ENCODE measurements around the gene FNBP1L. TPM values are rescaled to one million over a fixed set of nuclear protein-coding genes. Genes with fewer than 3 reads are reported as not detected.

The FNBP1L gene
- total RNA-seq, 1 experiment from 2014 or later, result 119 TPM

DNA sequence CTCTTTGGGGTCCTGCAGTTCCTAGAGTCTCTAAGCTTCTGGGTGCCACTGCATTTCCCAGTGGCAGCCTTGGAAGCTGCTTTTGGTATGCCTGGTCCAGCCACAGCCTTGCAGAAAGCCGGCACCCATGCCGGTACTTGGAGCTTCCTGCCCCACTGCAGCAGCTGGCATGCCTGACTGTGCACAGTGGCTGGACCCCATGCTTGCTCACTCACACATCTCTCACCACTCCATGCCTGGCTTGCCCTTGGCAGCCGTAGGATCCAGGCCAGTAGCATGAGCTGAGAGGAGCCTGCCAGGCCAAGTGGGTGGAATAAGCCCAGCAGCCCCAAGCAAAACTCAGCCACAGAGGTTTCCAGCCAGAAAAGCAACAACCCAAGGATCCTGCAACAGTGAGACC is 20.3 kb upstream of the FNBP1L start:
- no peaks in the 10 kb centered on the region for H3K79me2 ChIP-seq (ENCODE audit: insufficient read depth, low read length)
- TF ChIP-seq, protein P1, sequence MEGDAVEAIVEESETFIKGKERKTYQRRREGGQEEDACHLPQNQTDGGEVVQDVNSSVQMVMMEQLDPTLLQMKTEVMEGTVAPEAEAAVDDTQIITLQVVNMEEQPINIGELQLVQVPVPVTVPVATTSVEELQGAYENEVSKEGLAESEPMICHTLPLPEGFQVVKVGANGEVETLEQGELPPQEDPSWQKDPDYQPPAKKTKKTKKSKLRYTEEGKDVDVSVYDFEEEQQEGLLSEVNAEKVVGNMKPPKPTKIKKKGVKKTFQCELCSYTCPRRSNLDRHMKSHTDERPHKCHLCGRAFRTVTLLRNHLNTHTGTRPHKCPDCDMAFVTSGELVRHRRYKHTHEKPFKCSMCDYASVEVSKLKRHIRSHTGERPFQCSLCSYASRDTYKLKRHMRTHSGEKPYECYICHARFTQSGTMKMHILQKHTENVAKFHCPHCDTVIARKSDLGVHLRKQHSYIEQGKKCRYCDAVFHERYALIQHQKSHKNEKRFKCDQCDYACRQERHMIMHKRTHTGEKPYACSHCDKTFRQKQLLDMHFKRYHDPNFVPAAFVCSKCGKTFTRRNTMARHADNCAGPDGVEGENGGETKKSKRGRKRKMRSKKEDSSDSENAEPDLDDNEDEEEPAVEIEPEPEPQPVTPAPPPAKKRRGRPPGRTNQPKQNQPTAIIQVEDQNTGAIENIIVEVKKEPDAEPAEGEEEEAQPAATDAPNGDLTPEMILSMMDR (conservative IDR thresholded peaks at IDR 0.05), result no peak
- H3K9me3 ChIP-seq (ENCODE audit: control insufficient read depth, low read depth, low read length), result no peaks in the 10 kb centered on the region
- no peak overlapping the region for H3K27ac ChIP-seq (ENCODE audit: insufficient read length, low read depth, low read length)
- Mint-ChIP-seq H3K27ac (no peak overlapping the region), H3K36me3 (ENCODE audit: insufficient read depth in 1 of 3, low read depth in 3 of 3) (peaks cover 4 to 28% (median 6%) of the 10 kb centered on the region in 3 experiments; a peak in 5 of 7 replicates), H3K4me1 (peaks cover 0 to 3% of the 10 kb centered on the region in 2 experiments; a peak in 2 of 4 replicates), H3K9me3 (peaks cover 14 to 16% of the 10 kb centered on the region in 2 experiments; a peak in 4 of 5 replicates), H3K27me3 (ENCODE audit: low read depth) (no peaks in the 10 kb centered on the region), H3K4me3 (no peak overlapping the region)
- H3K56ac ChIP-seq (ENCODE audit: insufficient read length, low read depth, low read length), result no peak overlapping the region
- H4K5ac ChIP-seq (ENCODE audit: insufficient read length, low read depth, low read length), result no peak overlapping the region
- no peaks in the 10 kb centered on the region for H3K4me1 ChIP-seq (ENCODE audit: insufficient read depth, low read length)
- no peak overlapping the region for H3K9ac ChIP-seq (ENCODE audit: extremely low read depth, insufficient read length, low read length)
- WGBS (ENCODE audit: extremely low coverage, insufficient read length, low lambda C conversion rate), result no CpG with 5 or more reads among the region's 3 CpGs
- no peak overlapping the region for H3K14ac ChIP-seq (ENCODE audit: insufficient read depth, low read length)
- H3K4ac ChIP-seq (ENCODE audit: low read depth, low read length), result no peak overlapping the region
- no peak overlapping the region for H2BK5ac ChIP-seq (ENCODE audit: insufficient read length, low read length)
- H4K91ac ChIP-seq (ENCODE audit: insufficient read length, low read depth, low read length), result no peak overlapping the region
- H2BK20ac ChIP-seq (ENCODE audit: low read depth, low read length, poor library complexity, severe bottlenecking), result no peak overlapping the region
- no peak overlapping the region for H2BK120ac ChIP-seq (ENCODE audit: low read depth, low read length, poor library complexity, severe bottlenecking)
- H3K18ac ChIP-seq (ENCODE audit: insufficient read length, low read depth, low read length), result no peak overlapping the region
- H2AK5ac ChIP-seq (ENCODE audit: insufficient read length, low read length), result no peak overlapping the region
- no peaks in the 10 kb centered on the region for H3K23me2 ChIP-seq (ENCODE audit: insufficient read length, low read depth, low read length, poor library complexity, severe bottlenecking)
- H4K8ac ChIP-seq (replicated peaks; ENCODE audit: insufficient read length, low read depth, low read length), result no peak overlapping the region
- H2AFZ ChIP-seq (ENCODE audit: low read length), result no peak overlapping the region
- no peak overlapping the region for H3T11ph ChIP-seq (ENCODE audit: low read length)
- H4K20me1 ChIP-seq (ENCODE audit: control insufficient read depth, insufficient read depth, insufficient read length), result no peaks in the 10 kb centered on the region
- H3K23ac ChIP-seq (ENCODE audit: insufficient read length, low read depth, low read length), result no peak overlapping the region
- H3K27me3 ChIP-seq (ENCODE audit: insufficient read depth, low read length), result no peaks in the 10 kb centered on the region
- no peak for DNase-seq
- no peak overlapping the region for H3K4me2 ChIP-seq (ENCODE audit: insufficient read depth, insufficient read length, low read length)
- no peak overlapping the region for H2BK15ac ChIP-seq (ENCODE audit: low read depth, low read length)
- no peak overlapping the region for H2BK12ac ChIP-seq (ENCODE audit: insufficient read length, low read depth, low read length)
- no peaks in the 10 kb centered on the region for H3K79me1 ChIP-seq (ENCODE audit: insufficient read depth, low read depth, low read length, poor library complexity, severe bottlenecking)
